T-helper 2 cell treated with Interferon-gamma antibody and Interleukin-4, amounts not matched to agents 5 μg/mL and 100 μg/mL, for 36 hours (primary cell): Measurements from ENCODE around the gene RGS12.

Source experiments
- DNase-seq: peaks from one replicate; pipeline ENCODE4 v3.0.0; 2021; ENCODE audit warnings: low spot score
- H3K27ac Mint-ChIP-seq: one replicate; pipeline ENCODE4 v1.8.0; 2021; ENCODE audit warnings: mild to moderate bottlenecking, mixed read lengths
- H3K27me3 Mint-ChIP-seq: one replicate; pipeline ENCODE4 v1.8.0; 2021; ENCODE audit warnings: low read depth, mixed read lengths
- H3K36me3 Mint-ChIP-seq: one replicate; pipeline ENCODE4 v1.8.0; 2021; ENCODE audit warnings: low read depth, mixed read lengths
- H3K4me1 Mint-ChIP-seq: one replicate; pipeline ENCODE4 v1.8.0; 2021; ENCODE audit warnings: low read depth, mixed read lengths
- H3K4me3 Mint-ChIP-seq: one replicate; pipeline ENCODE4 v1.8.0; 2022; ENCODE audit warnings: mild to moderate bottlenecking, moderate library complexity, mixed read lengths
- H3K9me3 Mint-ChIP-seq: one replicate; pipeline ENCODE4 v1.8.0; 2021; ENCODE audit warnings: mixed read lengths

The RGS12 gene

GRCh38 chr4:3250956-3251690 is 41.7 kb upstream of the RGS12 start:
- no peaks in the 10 kb centered on the region for H3K36me3 Mint-ChIP-seq
- no peak for DNase-seq
- no peak overlapping the region for H3K4me3 Mint-ChIP-seq
- H3K9me3 Mint-ChIP-seq = no peaks in the 10 kb centered on the region
- H3K27ac Mint-ChIP-seq = no peak overlapping the region
- H3K4me1 Mint-ChIP-seq = no peaks in the 10 kb centered on the region
- no peaks in the 10 kb centered on the region for H3K27me3 Mint-ChIP-seq

- H3K4me1 Mint-ChIP-seq = no peaks in the 10 kb centered on the region
- no peak overlapping the region for H3K4me3 Mint-ChIP-seq
- no peak for DNase-seq
- no peak overlapping the region for H3K27ac Mint-ChIP-seq
- no peaks in the 10 kb centered on the region for H3K27me3 Mint-ChIP-seq
- H3K9me3 Mint-ChIP-seq = no peaks in the 10 kb centered on the region
- no peaks in the 10 kb centered on the region for H3K36me3 Mint-ChIP-seq
Observed at GRCh38 chr4:3251691-3252479, 40.9 kb upstream of the RGS12 start.

DNA sequence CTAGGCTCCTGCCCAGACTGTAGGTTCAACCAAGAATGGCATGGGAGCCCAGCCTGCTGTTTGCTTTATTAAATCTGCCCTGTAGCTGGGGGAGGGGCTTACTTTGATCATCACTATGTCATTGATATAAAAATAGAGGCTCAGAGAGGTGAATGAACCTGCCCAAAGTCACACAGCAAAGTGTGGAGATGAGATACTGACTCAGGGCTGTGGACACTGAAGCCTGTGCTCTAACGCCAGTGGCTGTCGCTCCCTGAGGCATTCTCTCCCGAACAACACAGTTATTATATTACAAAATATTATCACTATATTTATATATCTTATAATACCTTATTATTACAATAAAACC is 40.4 kb upstream of the RGS12 start:
- H3K4me3 Mint-ChIP-seq = no peak overlapping the region
- DNase-seq = no peak
- H3K9me3 Mint-ChIP-seq = no peaks in the 10 kb centered on the region
- H3K27me3 Mint-ChIP-seq = no peaks in the 10 kb centered on the region
- no peaks in the 10 kb centered on the region for H3K36me3 Mint-ChIP-seq
- H3K4me1 Mint-ChIP-seq = no peaks in the 10 kb centered on the region
- no peak overlapping the region for H3K27ac Mint-ChIP-seq

- H3K4me1 Mint-ChIP-seq = no peaks in the 10 kb centered on the region
- H3K27ac Mint-ChIP-seq = no peak overlapping the region
- DNase-seq = no peak
- no peaks in the 10 kb centered on the region for H3K9me3 Mint-ChIP-seq
- no peak overlapping the region for H3K4me3 Mint-ChIP-seq
- no peaks in the 10 kb centered on the region for H3K27me3 Mint-ChIP-seq
- H3K36me3 Mint-ChIP-seq = no peaks in the 10 kb centered on the region
Observed at GRCh38 chr4:3252831-3253641, 39.8 kb upstream of the RGS12 start.

DNA sequence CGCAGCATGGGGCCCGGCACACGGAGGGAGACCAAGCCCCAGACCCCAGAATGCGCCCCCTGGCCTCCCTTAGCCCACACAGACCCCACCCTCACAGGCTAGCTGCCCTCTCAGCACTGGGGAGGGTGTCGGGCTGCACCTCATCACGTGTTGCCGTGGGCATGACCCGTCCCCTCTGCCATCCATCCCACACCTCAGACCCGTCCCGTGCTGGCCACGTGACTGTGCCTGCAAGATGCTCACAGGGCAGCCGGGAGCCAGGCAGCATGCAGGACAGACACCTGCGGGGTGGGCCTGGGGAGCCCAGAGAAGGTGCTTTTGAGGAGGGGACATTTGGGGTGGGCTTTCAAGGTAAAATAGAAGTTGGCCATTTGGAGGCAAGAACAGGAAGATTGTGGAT is 39.0 kb upstream of the RGS12 start:
- Mint-ChIP-seq H3K4me3 (no peak overlapping the region), H3K4me1 (no peaks in the 10 kb centered on the region), H3K36me3 (no peaks in the 10 kb centered on the region), H3K27ac (no peak overlapping the region), H3K27me3 (no peaks in the 10 kb centered on the region), H3K9me3 (no peaks in the 10 kb centered on the region)
- DNase-seq = no peak

GRCh38 chr4:3254302-3255131 is 38.3 kb upstream of the RGS12 start:
- DNase-seq = no peak
- no peaks in the 10 kb centered on the region for H3K4me1 Mint-ChIP-seq

GRCh38 chr4:3255611-3256186 is 37.1 kb upstream of the RGS12 start:
- no peak for DNase-seq
- Mint-ChIP-seq H3K27me3 (no peaks in the 10 kb centered on the region), H3K9me3 (no peaks in the 10 kb centered on the region), H3K36me3 (no peaks in the 10 kb centered on the region), H3K4me3 (no peak overlapping the region), H3K27ac (no peak overlapping the region), H3K4me1 (no peaks in the 10 kb centered on the region)

More at GRCh38 chr4:3254302-3255131, 38.3 kb upstream of the RGS12 start:
- Mint-ChIP-seq H3K27ac (no peak overlapping the region), H3K4me3 (no peak overlapping the region), H3K36me3 (no peaks in the 10 kb centered on the region), H3K27me3 (no peaks in the 10 kb centered on the region), H3K9me3 (no peaks in the 10 kb centered on the region)

DNA sequence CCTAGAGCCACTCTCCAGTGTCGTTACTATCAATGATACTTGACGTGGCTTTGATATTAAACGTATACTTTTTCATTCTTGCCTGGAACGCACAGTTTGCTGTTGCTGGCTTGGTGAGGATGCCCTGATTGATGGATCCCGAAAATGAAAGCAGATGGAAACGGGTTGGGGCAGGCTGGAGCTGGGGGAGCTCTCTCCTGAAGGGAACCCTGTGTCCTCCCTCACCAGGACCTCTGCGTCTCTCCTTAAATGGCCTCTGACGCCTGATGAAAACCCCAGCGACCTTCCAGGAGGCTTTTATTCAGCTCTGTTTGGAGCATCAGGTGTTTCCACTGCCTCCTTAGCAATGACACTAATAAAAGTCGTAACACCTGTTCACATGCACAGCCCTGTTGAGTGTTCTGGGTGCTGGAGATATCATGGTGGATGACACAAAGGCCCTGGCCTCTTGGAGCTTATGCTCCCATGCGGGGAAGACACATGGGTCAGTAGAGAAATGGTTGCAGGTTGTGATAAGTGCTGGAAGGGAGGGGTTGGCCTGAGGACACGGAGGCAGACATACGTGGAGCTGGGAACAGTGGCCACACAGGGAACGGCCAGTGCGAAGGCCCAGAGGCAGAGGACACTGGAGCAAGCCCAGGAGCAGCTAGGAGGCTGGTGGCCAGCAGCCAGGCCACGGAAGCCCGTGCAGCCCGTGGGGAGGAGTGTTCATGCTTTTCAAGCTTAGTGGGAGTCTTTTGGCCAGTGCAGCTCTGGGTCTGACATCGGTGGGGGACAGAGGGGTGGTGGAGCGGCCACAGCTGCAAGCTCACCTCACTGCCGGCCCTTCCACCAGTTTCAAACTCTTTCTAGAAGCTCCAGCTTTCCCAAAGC is 36.4 kb upstream of the RGS12 start:
- Mint-ChIP-seq H3K4me3 (no peak overlapping the region), H3K4me1 (no peaks in the 10 kb centered on the region), H3K27ac (no peak overlapping the region), H3K27me3 (no peaks in the 10 kb centered on the region), H3K9me3 (no peaks in the 10 kb centered on the region), H3K36me3 (no peaks in the 10 kb centered on the region)
- no peak for DNase-seq

- Mint-ChIP-seq H3K4me1 (no peaks in the 10 kb centered on the region), H3K4me3 (no peak overlapping the region), H3K27ac (no peak overlapping the region), H3K9me3 (no peaks in the 10 kb centered on the region), H3K36me3 (no peaks in the 10 kb centered on the region), H3K27me3 (no peaks in the 10 kb centered on the region)
- no peak for DNase-seq
Observed at GRCh38 chr4:3257103-3257555, 35.7 kb upstream of the RGS12 start.

DNA sequence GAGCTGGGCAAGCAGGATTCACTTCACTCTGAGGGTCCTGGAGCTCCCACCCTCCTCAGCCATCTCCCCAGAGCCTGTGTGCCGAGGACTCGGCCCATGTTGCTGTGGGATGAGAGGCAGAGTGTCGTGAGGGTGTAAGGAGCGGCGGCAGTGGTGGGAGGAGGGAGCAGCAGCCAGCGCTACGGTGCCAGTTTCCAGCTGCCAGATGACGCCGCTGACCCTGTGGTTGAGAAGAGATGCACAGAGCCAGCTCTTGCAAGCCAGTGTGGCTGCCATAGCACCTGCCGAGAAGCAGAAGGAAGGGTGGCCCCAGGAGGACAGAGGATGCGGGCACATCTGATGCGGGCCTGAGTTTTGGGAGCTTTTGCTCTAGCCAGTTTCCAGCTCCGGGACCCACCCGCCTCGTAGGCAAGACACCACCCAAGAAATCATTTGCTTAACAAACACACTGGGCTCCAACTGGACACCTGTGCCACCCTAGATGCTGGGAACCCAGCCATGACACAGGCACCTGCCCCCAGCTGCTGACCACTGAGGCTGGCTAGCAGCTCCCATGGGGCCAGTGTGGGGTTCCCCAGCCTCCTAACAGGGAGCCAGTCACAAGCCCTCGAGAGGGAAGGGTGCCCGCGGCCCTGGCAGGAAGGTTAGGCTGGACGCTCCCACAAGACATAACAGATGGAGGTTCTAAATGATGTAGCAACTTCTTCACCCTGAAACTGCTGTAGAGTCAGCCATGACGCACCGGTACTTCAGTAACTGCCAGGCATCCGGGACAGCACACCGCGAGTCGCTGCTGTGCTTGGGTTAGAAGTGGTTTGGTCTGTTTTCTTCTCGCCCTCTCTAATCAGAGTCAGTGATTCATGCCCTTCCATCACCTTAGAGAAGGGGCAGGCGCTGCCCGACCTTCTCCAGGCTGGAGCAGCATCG is 35.0 kb upstream of the RGS12 start:
- no peaks in the 10 kb centered on the region for H3K27me3 Mint-ChIP-seq
- no peaks in the 10 kb centered on the region for H3K4me1 Mint-ChIP-seq
- H3K36me3 Mint-ChIP-seq = no peaks in the 10 kb centered on the region
- no peak for DNase-seq
- H3K4me3 Mint-ChIP-seq = no peak overlapping the region
- no peak overlapping the region for H3K27ac Mint-ChIP-seq
- H3K9me3 Mint-ChIP-seq = no peaks in the 10 kb centered on the region

GRCh38 chr4:3261411-3262207 is 31.2 kb upstream of the RGS12 start:
- Mint-ChIP-seq H3K9me3 (no peaks in the 10 kb centered on the region), H3K4me1 (no peaks in the 10 kb centered on the region), H3K36me3 (no peaks in the 10 kb centered on the region), H3K27ac (no peak overlapping the region), H3K4me3 (no peak overlapping the region), H3K27me3 (no peaks in the 10 kb centered on the region)
- DNase-seq = no peak
